Measurements from ENCODE around the gene KRT8.
"Not testable (repeated sequence)": the region's sequence is repeated elsewhere in the genome, so short reads cannot be mapped to it uniquely, and the experiment has no call there.

Gene KRT8

DNA sequence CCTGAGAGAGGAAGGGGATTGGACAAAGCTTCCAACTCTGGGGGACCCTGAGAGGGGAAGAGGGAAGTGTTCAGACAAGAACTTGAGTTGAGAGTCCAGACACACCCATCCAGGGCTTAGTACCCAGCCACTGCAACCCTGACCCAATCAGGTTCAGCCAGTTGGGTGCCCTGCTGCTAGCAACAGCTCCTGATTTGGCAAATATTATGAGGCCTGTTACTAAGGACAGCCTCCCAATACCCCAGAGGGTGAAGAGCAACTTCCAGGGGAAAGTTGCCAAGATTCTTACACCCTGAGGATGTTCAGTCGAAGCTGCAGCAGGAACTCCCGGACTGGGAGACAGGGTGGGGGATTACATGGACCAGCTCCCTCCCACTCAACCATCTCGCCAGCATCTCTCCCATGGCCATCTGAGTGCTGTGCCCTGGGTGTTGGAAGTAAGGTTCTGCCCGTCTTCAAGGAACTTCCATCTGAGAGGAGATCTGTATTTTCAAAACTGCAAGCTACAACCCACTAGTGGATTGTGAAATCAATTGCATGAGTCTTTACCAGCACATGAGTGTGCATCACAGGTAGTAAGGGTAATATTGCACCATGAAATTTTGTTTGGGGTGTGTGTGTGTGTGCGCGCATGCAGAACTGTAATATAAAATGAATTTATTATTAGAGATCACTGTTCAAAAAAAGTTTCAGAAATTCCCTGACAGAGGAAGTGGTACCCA, 44.6 kb downstream of the KRT8 start:
- TF ChIP-seq, protein P1, sequence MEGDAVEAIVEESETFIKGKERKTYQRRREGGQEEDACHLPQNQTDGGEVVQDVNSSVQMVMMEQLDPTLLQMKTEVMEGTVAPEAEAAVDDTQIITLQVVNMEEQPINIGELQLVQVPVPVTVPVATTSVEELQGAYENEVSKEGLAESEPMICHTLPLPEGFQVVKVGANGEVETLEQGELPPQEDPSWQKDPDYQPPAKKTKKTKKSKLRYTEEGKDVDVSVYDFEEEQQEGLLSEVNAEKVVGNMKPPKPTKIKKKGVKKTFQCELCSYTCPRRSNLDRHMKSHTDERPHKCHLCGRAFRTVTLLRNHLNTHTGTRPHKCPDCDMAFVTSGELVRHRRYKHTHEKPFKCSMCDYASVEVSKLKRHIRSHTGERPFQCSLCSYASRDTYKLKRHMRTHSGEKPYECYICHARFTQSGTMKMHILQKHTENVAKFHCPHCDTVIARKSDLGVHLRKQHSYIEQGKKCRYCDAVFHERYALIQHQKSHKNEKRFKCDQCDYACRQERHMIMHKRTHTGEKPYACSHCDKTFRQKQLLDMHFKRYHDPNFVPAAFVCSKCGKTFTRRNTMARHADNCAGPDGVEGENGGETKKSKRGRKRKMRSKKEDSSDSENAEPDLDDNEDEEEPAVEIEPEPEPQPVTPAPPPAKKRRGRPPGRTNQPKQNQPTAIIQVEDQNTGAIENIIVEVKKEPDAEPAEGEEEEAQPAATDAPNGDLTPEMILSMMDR (IDR thresholded peaks at IDR 0.05; ENCODE audit: control insufficient read depth, insufficient read depth, low read depth, low read length, missing control alignments): no peak
- DNase-seq (ENCODE audit: low read depth): no peak

DNA sequence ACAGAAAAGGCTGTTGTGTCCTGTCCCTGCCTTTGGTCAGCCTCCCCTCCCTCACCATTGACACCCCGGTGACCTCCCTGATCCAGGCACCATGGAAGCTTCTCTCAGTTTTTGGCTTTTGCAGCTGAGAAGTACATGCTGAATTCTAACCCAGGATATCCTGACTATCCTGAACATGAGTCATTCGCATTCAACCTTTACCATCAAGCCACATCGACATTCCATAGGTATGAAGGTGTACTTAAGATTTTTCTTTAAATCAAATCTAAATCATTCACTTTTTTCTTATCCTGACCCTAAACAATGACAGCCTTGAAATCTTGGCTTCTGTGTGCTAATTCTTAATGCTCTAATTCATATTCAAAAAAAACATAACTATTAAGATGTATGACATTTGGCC, 47.4 kb downstream of the KRT8 start:
- TF ChIP-seq, protein P1 (IDR thresholded peaks at IDR 0.05; ENCODE audit: control insufficient read depth, insufficient read depth, low read depth, low read length, missing control alignments): no peak
- no peak for DNase-seq (ENCODE audit: low read depth)
- no peak overlapping the region for H3K4me3 ChIP-seq (ENCODE audit: control insufficient read depth, low read depth, low read length)

More for the DNA sequence above, 44.6 kb downstream of the KRT8 start:
- H3K4me3 ChIP-seq (ENCODE audit: control insufficient read depth, low read depth, low read length): no peak overlapping the region

DNA sequence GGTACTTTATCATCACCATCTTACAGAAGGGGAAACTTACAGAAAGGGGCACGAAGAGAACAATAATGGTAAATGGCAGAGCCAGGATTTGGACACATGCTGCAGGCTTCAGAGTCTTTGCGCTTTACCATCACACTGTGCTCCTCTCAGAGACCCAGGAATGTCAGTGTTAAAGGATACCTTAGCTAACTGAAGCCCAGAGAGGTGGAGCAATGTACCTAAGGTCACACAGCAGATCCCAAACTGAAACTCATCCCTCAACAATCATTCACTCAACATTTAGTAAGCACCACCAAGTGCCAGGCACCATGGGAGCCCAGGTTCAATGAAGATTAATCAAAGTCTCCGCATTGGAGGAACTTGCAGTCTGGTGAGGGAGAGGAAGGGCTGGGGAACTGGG, 48.1 kb downstream of the KRT8 start:
- no peak for DNase-seq (ENCODE audit: low read depth)
- H3K4me3 ChIP-seq (ENCODE audit: control insufficient read depth, low read depth, low read length): no peak overlapping the region
- TF ChIP-seq, protein P1 (IDR thresholded peaks at IDR 0.05; ENCODE audit: control insufficient read depth, insufficient read depth, low read depth, low read length, missing control alignments): no peak

DNA sequence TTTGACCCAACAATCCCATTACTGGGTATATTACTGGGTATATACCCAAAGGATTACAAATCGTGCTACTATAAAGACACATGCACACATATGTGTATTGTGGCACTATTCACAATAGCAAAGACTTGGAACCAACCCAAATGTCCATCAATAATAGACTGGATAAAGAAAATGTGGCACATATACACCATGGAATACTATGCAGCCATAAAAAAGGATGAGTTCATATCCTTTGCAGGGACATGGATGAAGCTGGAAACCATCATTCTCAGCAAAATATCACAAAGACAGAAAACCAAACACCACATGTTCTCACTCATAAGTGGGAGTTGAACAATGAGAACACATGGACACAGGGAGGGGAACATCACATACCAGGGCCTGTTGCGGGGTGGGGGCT, 48.8 kb downstream of the KRT8 start:
- not testable (repeated sequence) for H3K4me3 ChIP-seq (ENCODE audit: control insufficient read depth, low read depth, low read length); DNase-seq (ENCODE audit: low read depth)

DNA sequence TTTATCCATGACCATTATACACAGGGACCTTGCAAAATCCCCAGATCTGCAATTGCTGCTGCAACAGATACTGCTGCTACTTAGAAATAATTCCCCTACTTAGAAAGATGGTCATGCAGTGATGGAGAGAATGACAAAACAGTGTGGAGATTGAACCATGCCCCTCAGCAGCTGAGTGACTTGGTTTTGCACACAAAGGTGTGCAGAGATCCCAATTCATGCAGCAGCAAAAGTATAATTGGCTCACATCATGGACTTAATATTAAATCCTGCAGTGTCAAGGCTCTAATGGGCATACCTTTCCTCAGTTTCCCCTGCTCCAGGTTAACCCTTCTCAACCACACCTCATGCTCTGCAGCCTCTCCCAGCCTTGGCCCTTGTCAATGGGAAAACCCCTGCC, 53.1 kb downstream of the KRT8 start:
- no peak overlapping the region for H3K4me3 ChIP-seq (ENCODE audit: control insufficient read depth, low read depth, low read length)
- no peak for DNase-seq (ENCODE audit: low read depth)
- TF ChIP-seq, protein P1 (IDR thresholded peaks at IDR 0.05; ENCODE audit: control insufficient read depth, insufficient read depth, low read depth, low read length, missing control alignments): no peak

DNA sequence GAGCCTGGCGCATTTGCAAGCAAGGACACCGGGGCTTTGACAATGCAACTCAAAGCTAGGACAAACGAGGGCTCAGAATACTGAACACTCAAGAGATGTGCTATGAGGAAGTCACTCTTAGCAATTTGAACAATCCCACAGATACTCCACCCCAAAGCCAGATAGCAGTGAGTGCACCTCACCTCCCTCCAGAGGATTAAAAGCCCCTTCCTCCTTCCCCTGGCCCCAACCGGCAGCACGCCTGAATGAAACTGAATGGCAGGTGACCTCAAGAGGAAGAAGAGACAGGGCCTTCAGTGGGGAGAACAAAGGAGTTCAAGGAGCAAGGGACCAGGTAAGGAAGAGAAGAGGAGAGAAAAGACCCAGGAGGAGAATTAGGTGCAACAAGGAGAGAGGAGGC, 54.2 kb downstream of the KRT8 start:
- DNase-seq (ENCODE audit: low read depth): no peak
- H3K4me3 ChIP-seq (ENCODE audit: control insufficient read depth, low read depth, low read length): no peak overlapping the region
- TF ChIP-seq, protein P1 (IDR thresholded peaks at IDR 0.05; ENCODE audit: control insufficient read depth, insufficient read depth, low read depth, low read length, missing control alignments): no peak

DNA sequence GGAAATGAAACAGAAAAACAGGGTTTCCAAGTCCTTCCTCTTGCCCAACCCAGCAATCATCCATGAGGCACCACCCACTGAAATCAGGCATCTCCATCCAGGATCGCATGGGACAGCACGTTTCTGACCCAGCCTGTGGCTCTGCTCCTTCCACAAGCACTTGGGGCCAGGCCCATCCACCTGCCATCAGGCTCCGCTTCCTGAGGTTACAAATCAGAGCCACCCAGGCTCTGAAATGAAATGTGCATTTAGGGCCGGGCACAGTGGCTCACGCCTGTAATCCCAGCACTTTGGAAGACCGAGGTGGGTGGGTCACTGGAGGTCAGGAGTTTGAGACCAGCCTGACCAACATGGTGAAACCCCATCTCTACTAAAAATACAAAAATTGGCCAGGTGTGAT, 55.4 kb downstream of the KRT8 start:
- DNase-seq (ENCODE audit: low read depth): no peak
- no peak overlapping the region for H3K4me3 ChIP-seq (ENCODE audit: control insufficient read depth, low read depth, low read length)
- TF ChIP-seq, protein P1 (IDR thresholded peaks at IDR 0.05; ENCODE audit: control insufficient read depth, insufficient read depth, low read depth, low read length, missing control alignments): no peak
